Spleen (tissue), 7 donors: ENCODE data around the gene PNPO.

Experiments
- POLR2A ChIP-seq, 3 donors: fragments of 450-650 bp; IDR thresholded peaks; one replicate each; pipeline ENCODE4 v1.5.1; 2017; ENCODE audit warnings: antibody characterized with exemption in 3 of 3, mild to moderate bottlenecking in 1 of 3
- POLR2AphosphoS5 ChIP-seq, 3 donors: sonication (generic); formaldehyde crosslinking; IDR thresholded peaks; one replicate each; pipeline ENCODE4 v1.5.1; 2017; ENCODE audit warnings: antibody characterized with exemption in 3 of 3
- TF ChIP-seq, protein P1 (sequence below), 11 experiments: fragments of 200-600 bp in 7 of 11; fragments of 450-650 bp in 4 of 11; sonication (generic) in 4 of 11; IDR thresholded peaks in 8 of 11; conservative IDR thresholded peaks in 3 of 11; 1 replicate in 7 of 11; 2 replicates in 4 of 11; pipeline versions ENCODE4 v1.4.0 to v1.8.0; 2016 to 2021; ENCODE audit warnings: antibody characterized with exemption in 11 of 11, inconsistent platforms in 4 of 11, mild to moderate bottlenecking in 1 of 11
- donor health status: DM: no; HTN: no; CAD: no; lungs with moderate emphysema.
- donor health status: DM: no; HTN: no; CAD: no.
- donor health status: DM: no; HTN: no; CAD: no.

DNA sequence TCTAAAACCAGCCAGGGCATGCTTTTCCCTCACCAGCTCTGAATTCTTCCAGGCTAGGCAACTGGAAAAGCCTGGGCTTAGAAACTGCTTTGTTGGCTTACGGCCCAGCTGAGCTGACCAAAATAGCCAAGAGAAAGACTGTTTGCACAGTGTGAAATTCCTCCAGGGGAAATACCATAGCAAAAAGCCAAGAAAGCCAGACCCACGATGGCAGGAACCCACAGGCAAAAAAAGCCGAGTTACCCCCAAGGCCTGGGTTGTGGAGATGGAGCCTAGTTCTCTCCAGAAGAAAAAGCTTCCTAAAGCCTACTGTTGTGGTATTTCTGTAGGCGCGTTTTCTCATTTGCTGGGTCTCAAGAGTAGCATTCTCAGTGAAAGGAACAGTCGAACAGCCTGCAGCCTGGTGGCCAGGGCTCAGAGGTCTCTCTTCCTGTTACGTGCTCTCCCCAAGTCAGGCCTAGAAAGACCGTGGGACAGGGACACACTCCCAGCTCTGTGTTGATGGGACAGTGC is 36.1 kb upstream of the PNPO start:
- TF ChIP-seq POLR2AphosphoS5 (IDR thresholded peaks at IDR 0.05) (peak in 1 of 3 donors; percentile 28), POLR2A (IDR thresholded peaks at IDR 0.05) (no peak)
- TF ChIP-seq, protein P1, sequence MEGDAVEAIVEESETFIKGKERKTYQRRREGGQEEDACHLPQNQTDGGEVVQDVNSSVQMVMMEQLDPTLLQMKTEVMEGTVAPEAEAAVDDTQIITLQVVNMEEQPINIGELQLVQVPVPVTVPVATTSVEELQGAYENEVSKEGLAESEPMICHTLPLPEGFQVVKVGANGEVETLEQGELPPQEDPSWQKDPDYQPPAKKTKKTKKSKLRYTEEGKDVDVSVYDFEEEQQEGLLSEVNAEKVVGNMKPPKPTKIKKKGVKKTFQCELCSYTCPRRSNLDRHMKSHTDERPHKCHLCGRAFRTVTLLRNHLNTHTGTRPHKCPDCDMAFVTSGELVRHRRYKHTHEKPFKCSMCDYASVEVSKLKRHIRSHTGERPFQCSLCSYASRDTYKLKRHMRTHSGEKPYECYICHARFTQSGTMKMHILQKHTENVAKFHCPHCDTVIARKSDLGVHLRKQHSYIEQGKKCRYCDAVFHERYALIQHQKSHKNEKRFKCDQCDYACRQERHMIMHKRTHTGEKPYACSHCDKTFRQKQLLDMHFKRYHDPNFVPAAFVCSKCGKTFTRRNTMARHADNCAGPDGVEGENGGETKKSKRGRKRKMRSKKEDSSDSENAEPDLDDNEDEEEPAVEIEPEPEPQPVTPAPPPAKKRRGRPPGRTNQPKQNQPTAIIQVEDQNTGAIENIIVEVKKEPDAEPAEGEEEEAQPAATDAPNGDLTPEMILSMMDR (IDR thresholded peaks at IDR 0.05 in 8 of 11, conservative IDR thresholded peaks at IDR 0.05 in 3 of 11), result no peak
